HG03521 (cell line): ENCODE data around the gene WDR13.
"Not testable (repeated sequence)": the region's sequence is repeated elsewhere in the genome, so short reads cannot be mapped to it uniquely, and the experiment has no call there.

Source experiments
- ATAC-seq: cut with Tn5 transposase; IDR thresholded peaks from one replicate; pipeline ENCODE4 v1.9.1; 2021; ENCODE audit warnings: mild to moderate bottlenecking, moderate library complexity; ENCODE audit not compliant: unreplicated experiment

WDR13 gene

GRCh38 chrX:48597353-48598264 lies at the start of gene WDR13:
Gene WDR13, plus strand, starts transcription at chrX:48597492. Its CDS starts 505 bp downstream, at chrX:48597997.
- peak; percentile 64 for ATAC-seq

- ATAC-seq: no peak
Observed at GRCh38 chrX:48548871-48549270, 48.4 kb upstream of the WDR13 start.

GRCh38 chrX:48555731-48556325 lies 41.5 kb upstream of the WDR13 start:
- not testable (repeated sequence) for ATAC-seq

DNA sequence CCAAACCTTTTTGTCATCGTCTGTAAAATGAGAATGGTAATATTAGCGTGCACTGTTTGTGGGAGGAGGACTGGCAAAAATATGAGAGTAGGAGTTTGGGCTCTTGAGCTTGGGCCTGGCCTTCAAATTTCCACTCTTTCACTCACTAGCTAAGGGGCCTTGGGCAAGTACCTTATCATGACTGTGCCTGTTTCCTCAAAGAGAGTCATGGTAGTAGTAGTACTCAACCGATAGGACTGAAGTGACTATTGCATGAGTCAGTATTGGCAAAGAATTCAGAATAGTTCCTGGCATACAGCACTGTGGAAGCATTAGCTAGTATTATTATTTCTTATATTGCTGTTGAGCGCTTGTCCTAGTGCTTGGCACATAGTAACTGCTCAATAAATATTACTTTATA lies 39.0 kb upstream of the WDR13 start:
- ATAC-seq: no peak

- ATAC-seq: no peak
Observed at GRCh38 chrX:48559636-48560035, 37.7 kb upstream of the WDR13 start.

DNA sequence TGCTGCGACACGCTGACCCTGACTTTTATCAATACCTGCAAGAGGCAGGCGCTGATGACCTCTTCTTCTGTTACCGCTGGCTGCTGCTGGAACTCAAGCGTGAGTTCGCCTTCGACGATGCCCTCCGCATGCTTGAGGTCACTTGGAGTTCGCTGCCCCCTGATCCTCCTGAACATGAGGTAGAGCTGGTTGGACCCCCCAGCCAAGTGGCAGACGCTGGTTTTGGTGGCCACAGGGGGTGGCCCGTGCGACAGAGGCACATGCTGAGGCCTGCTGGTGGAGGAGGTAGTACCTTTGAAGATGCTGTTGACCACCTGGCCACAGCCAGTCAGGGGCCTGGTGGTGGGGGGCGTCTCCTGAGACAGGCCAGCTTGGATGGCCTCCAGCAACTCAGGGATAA lies 37.2 kb upstream of the WDR13 start:
- no peak for ATAC-seq

- no peak for ATAC-seq
Observed at GRCh38 chrX:48560681-48561080, 36.6 kb upstream of the WDR13 start.

- ATAC-seq: no peak
Observed at GRCh38 chrX:48569958-48570357, 27.3 kb upstream of the WDR13 start.

GRCh38 chrX:48573690-48574269 lies 23.5 kb upstream of the WDR13 start:
- ATAC-seq: no peak

- ATAC-seq: peak; percentile 88
Observed at GRCh38 chrX:48574270-48575266, 22.7 kb upstream of the WDR13 start, which contains the start of gene RBM3. Gene RBM3, plus strand, starts transcription at chrX:48574484. Its CDS starts 697 bp downstream, at chrX:48575181.

DNA sequence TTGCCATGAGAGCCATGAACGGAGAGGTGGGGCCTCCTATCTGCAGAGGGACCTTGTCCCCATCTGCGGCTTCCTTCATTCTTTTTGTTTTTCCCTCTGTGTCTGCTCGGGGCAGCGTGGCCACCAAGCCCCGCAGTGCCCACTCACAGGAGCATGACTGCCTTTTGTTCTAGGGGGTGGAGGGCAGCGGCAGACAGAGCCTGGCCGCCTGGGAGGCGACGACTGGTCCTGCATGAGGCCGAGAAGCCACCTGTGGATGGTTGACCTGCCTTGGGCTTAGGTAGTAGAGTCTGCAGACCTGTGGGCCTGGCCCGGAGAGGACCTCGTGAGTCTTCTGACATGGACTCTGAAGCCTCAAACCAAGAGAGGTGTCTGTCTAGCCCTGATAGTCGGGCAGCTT lies 21.6 kb upstream of the WDR13 start:
- no peak for ATAC-seq

GRCh38 chrX:48576108-48576507 lies 21.2 kb upstream of the WDR13 start:
- ATAC-seq: no peak

DNA sequence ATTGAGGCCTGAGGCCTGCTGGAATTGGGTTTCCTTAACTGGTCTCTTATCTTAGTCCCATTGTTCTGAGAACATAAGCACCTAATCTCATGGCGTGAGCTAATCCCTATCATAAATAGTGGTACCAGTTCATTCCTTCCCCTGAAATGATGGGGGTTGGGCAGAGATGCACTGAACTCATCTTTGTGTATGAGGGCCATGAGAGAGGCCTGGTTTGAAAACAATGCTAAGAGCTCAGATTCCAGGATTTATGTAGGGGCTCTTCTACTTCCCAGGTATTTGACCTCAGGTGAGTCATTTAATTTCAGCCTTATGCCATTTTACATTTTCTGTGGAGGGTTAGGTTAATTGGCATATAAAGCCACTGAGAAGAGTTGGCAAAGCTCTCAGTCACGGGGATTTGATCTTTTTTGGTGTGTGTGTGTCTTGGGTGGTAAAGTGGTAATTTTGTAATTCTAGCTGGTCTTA lies 18.6 kb upstream of the WDR13 start:
- no peak for ATAC-seq

DNA sequence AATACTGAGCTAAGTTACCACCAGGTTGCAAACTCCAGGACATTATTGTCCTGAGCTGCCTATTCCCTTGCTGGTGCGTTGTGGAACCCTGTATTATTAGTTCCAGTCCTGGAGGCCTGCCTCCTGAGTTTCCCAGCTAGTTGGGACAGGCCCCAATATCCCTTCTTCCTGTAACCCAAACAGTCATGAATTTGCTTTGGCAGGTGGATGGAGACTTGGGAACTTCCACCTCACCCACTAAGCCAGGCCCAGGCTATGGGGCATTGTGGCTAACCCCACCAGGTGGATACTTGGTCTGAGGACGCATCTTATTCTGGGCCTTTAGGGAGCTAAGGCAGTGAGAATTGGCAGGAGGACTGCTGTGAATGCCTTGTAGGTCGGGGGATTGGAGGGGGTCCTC lies 18.0 kb upstream of the WDR13 start:
- ATAC-seq: no peak

GRCh38 chrX:48580662-48581061 lies 16.6 kb upstream of the WDR13 start:
- ATAC-seq: no peak

GRCh38 chrX:48584698-48585097 lies 12.6 kb upstream of the WDR13 start:
- no peak for ATAC-seq

GRCh38 chrX:48589482-48590162 lies 7.7 kb upstream of the WDR13 start:
- no peak for ATAC-seq

- ATAC-seq: no peak
Observed at GRCh38 chrX:48590203-48591103, 6.8 kb upstream of the WDR13 start.

GRCh38 chrX:48591255-48591791 lies 6.0 kb upstream of the WDR13 start:
- no peak for ATAC-seq
